Dedifferentiated amniotic fluid mesenchymal stem cell (primary cell): ENCODE results near the gene COQ10A.

Experiments
- DNase-seq: peaks from one replicate; pipeline ENCODE4 v3.0.0-alpha.2; 2016; ENCODE audit errors: extremely low spot score

The COQ10A gene

GRCh38 chr12:56315622-56316473 lies 49.1 kb downstream of the COQ10A start, which contains the start of gene CNPY2:
CNPY2 (minus strand) TSS chr12:56315988; CDS start chr12:56315217, 771 bp downstream.
- peak; percentile 97 for DNase-seq

GRCh38 chr12:56317675-56318074 lies 50.9 kb downstream of the COQ10A start:
- DNase-seq, result no peak
